Common myeloid progenitor, CD34-positive (primary cell): ENCODE results near the gene CCHCR1.

Experiments
- CTCF ChIA-PET: fragments of 350-600 bp; sonication (Branson Sonifier 250); formaldehyde crosslinking; loops from one replicate; lab custom pipeline; 2021; ENCODE audit warnings: antibody characterized with exemption; lab: Charles Lee
- POLR2A ChIA-PET: fragments of 350-600 bp; sonication (Branson Sonifier 250); formaldehyde crosslinking; loops from one replicate; lab custom pipeline; 2021; ENCODE audit warnings: antibody characterized with exemption; lab: Charles Lee
- DNase-seq, 3 donors: peaks; one replicate each; pipeline versions ENCODE4 v3.0.0 to v3.0.0-alpha.2; 2013
- H3K27ac ChIP-seq, 2 experiments: 1 replicate in 1 of 2; 2 replicates in 1 of 2; pipeline ENCODE4 v1.7.0; 2013; ENCODE audit warnings: inconsistent platforms in 2 of 2, low read length in 2 of 2, mild to moderate bottlenecking in 2 of 2, low read depth in 1 of 2, moderate library complexity in 1 of 2; ENCODE audit not compliant: severe bottlenecking in 2 of 2, insufficient read depth in 1 of 2, poor library complexity in 1 of 2
- H3K27me3 ChIP-seq, 5 experiments: replicated peaks in 2 of 5; 1 replicate in 3 of 5; 2 replicates in 2 of 5; pipeline versions ENCODE4 v1.6.1 to v1.7.0; 2013; ENCODE audit warnings: low read length in 4 of 5, mild to moderate bottlenecking in 2 of 5, moderate library complexity in 2 of 5, inconsistent platforms in 1 of 5; ENCODE audit not compliant: insufficient read depth in 5 of 5, control insufficient read depth in 4 of 5
- H3K36me3 ChIP-seq, 4 experiments: 1 replicate in 2 of 4; 2 replicates in 2 of 4; pipeline versions ENCODE4 v1.6.1 to v1.7.0; 2013; ENCODE audit warnings: low read length in 3 of 4, control low read depth in 1 of 4, mild to moderate bottlenecking in 1 of 4; ENCODE audit not compliant: control insufficient read depth in 4 of 4, insufficient read depth in 4 of 4
- H3K4me1 ChIP-seq, 4 experiments: 1 replicate in 3 of 4; 2 replicates in 1 of 4; pipeline versions ENCODE4 v1.6.1 to v1.7.1; 2013; ENCODE audit warnings: low read length in 3 of 4, mild to moderate bottlenecking in 3 of 4, control low read depth in 1 of 4, inconsistent platforms in 1 of 4, moderate library complexity in 1 of 4; ENCODE audit not compliant: control insufficient read depth in 4 of 4, insufficient read depth in 4 of 4; ENCODE audit errors: control extremely low read depth in 1 of 4
- H3K4me3 ChIP-seq, 7 experiments: 1 replicate in 4 of 7; 2 replicates in 3 of 7; pipeline versions ENCODE4 v1.5.1 to v1.7.0; 2013; ENCODE audit warnings: mild to moderate bottlenecking in 7 of 7, low read length in 6 of 7, moderate library complexity in 6 of 7, inconsistent platforms in 2 of 7, low read depth in 2 of 7, control low read depth in 1 of 7; ENCODE audit not compliant: insufficient read depth in 4 of 7, control insufficient read depth in 1 of 7; ENCODE audit errors: extremely low read depth in 1 of 7
- H3K9me3 ChIP-seq, 5 experiments: 1 replicate in 4 of 5; 2 replicates in 1 of 5; pipeline versions ENCODE4 v1.6.1 to v1.7.1; 2013; ENCODE audit warnings: low read length in 4 of 5, mild to moderate bottlenecking in 2 of 5, inconsistent platforms in 1 of 5, low read depth in 1 of 5, moderate library complexity in 1 of 5; ENCODE audit not compliant: control insufficient read depth in 4 of 5, insufficient read depth in 2 of 5; ENCODE audit errors: control extremely low read depth in 1 of 5
- WGBS: methylation state at CpG from one replicate; pipeline ENCODE4 v1.1.5; 2013; ENCODE audit not compliant: insufficient coverage; 5-methylcytosine and 5-hydroxymethylcytosine counted together

Gene CCHCR1

DNA sequence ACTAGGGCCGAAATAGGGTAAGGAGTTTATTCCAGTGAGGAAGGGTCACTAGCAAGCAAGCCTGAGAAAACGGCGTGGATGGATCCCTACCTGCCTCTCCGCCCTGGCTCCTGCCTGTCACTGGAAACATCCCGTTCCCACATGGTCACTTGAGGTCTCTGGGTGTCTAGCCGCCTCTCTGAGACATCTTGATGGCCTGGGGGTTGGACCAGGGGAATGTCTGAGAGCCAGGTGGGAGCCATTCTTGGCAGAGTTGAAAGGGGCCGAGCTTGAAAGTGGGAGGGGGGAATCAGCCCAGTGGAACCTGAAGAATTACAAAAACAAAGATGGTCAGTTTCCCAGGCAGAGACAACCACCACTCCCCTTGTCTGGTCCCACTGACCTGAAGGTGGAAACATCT is 961 bp downstream of the CCHCR1 start:
- 97% methylated on average over 4 of the region's 7 CpGs for WGBS
- Histone ChIP-seq H3K9me3 (no peaks in the 10 kb centered on the region), H3K27ac (no peak overlapping the region), H3K4me1 (peaks cover 2 to 23% (median 20%) of the 10 kb centered on the region in 4 experiments), H3K27me3 (no peaks in the 10 kb centered on the region), H3K4me3 (no peak overlapping the region), H3K36me3 (peaks cover 4 to 26% (median 19%) of the 10 kb centered on the region in 4 experiments)
- ChIA-PET CTCF (interaction anchor here (1.5 to 2.8 kb wide), 3 partner anchors 9 to 18 kb away, joined by 4 to 9 read pairs (median 6); partner anchors contain the start of gene PSORS1C2), POLR2A (no interaction called here)
- no peak for DNase-seq

DNA sequence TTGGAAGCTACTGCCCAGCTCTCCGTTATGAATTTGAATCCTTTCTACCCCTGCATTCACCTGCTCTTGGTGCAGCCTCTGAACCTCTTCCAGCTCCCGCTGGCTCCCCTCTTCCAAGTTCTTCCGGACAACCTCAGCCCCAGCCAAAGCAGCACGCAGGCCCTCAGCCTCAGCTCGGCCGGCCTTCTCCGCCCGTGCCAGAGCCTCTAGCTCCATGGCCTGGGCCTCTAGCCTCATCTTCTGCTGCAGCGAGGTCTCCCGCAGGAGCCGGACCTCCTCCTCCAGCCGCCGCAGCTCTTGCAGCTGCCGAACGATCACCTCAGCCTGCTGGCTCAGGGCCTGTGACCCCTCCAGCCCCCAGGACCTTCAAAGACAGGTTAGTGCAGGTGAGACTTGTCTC is 3.2 kb downstream of the CCHCR1 start:
- Histone ChIP-seq H3K27ac (no peak overlapping the region), H3K36me3 (peaks cover 4 to 34% (median 29%) of the 10 kb centered on the region in 4 experiments), H3K27me3 (no peaks in the 10 kb centered on the region), H3K4me3 (no peak overlapping the region), H3K4me1 (peaks cover 2 to 16% (median 15%) of the 10 kb centered on the region in 4 experiments), H3K9me3 (no peaks in the 10 kb centered on the region)
- ChIA-PET CTCF (interaction anchor here (0.6 to 2.8 kb wide), 2 partner anchors 16 to 40 kb away, joined by 3 to 9 read pairs; partner anchors contain the start of gene PSORS1C2), POLR2A (no interaction called here)
- DNase-seq = no peak
- 81% methylated on average over 11 of the region's 15 CpGs for WGBS

DNA sequence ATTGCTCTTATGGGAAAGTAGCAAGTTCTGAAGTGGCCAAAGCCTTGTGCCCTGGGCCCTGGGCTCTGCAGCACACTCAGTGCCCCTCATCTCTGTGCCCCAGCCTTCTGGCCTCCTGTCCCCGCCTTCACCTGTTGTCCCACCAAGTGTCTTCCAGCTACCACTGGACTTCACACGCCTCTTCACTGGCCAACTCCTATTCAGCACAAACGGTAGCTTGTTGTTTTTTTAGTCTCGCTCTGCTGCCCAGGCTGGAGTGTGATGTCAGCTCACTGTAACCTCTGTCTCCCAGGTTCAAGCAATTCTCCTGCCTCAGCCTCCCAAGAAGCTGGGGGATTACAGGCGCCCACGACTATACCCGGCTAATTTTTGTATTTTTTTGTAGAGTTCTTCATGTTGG is 4.8 kb downstream of the CCHCR1 start:
- POLR2A ChIA-PET = no interaction called here
- peaks cover 0 to 6% (median 5%) of the 10 kb centered on the region in 4 experiments for H3K4me1 ChIP-seq
- H3K4me3 ChIP-seq = no peak overlapping the region
- H3K9me3 ChIP-seq = no peaks in the 10 kb centered on the region
- no peaks in the 10 kb centered on the region for H3K27me3 ChIP-seq
- peaks cover 4 to 45% (median 31%) of the 10 kb centered on the region in 4 experiments for H3K36me3 ChIP-seq
- no peak for DNase-seq
- CTCF ChIA-PET = no interaction called here
- 100% methylated on average over 7 of the region's 7 CpGs for WGBS
- H3K27ac ChIP-seq = no peak overlapping the region

DNA sequence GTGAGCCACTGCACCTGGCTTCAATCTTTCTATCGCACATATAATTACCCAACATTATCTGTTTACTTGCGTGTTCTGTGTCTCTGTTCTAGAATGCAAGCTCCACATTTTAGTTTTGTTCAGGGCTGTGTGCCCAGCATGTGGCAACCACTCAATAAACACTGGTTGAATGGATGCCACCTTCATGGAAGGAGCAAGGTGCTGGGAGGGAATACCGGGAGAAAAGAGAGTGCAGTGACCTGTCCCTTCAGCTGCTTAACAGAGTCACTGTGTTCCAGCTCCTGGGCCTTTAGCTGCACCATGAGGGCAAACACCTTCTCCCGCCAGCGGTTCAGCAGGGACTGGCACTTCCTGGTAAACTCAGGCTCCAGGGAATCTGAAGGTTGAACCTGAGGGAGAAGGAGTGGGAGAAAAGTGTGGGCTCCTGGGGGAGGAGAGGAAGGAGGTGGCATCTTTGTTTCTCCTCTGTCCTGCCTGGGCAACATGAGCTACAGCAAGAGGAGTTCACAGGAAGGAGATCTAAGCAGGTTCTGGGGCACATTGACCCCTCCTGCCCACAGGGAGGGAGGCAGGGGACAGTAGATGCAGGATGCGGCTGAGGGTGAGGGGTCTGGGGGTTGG is 7.7 kb downstream of the CCHCR1 start:
- POLR2A ChIA-PET = no interaction called here
- no peak overlapping the region for H3K27ac ChIP-seq
- no peaks in the 10 kb centered on the region for H3K9me3 ChIP-seq
- DNase-seq = no peak
- WGBS = 98% methylated on average over 6 of the region's 6 CpGs
- CTCF ChIA-PET = interaction anchor here (1.1 to 1.6 kb wide), 2 partner anchors 9 to 217 kb away, joined by 3 to 4 read pairs; partner anchors contain the start of gene TCF19
- no peaks in the 10 kb centered on the region for H3K27me3 ChIP-seq
- peaks cover 4 to 47% (median 29%) of the 10 kb centered on the region in 4 experiments for H3K36me3 ChIP-seq
- no peak overlapping the region for H3K4me3 ChIP-seq
- no peaks in the 10 kb centered on the region for H3K4me1 ChIP-seq

DNA sequence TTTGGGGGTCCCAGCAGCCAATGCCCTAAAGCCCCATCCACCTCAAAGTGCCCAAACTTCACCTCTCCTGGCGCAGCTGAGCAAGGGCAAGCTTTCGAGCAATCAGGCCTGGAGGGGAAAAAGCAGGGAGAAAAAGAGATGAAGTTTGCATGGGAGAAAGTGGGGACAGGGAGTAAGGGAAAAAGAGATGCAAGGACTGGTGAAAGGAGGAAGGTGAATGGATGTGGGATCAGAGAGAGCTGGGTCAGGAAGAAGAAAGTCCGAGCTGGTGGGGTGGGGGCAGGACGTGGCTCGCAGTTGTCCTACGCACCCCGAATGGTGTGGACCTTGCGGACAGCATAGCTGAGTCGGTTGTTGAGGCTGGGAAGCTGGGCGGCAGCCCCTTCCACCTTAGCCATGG is 12.2 kb downstream of the CCHCR1 start:
- H3K4me1 ChIP-seq = no peaks in the 10 kb centered on the region
- no peaks in the 10 kb centered on the region for H3K9me3 ChIP-seq
- no peak for DNase-seq
- H3K27me3 ChIP-seq = no peaks in the 10 kb centered on the region
- CTCF ChIA-PET = interaction anchor here (0.7 to 1.2 kb wide), 2 partner anchors 18 to 47 kb away, joined by 3 read pairs; no protein-coding TSS in a partner anchor
- 100% methylated on average over 9 of the region's 10 CpGs for WGBS
- peaks cover 3 to 53% (median 30%) of the 10 kb centered on the region in 4 experiments for H3K36me3 ChIP-seq
- H3K27ac ChIP-seq = no peak overlapping the region
- POLR2A ChIA-PET = no interaction called here
- no peak overlapping the region for H3K4me3 ChIP-seq

DNA sequence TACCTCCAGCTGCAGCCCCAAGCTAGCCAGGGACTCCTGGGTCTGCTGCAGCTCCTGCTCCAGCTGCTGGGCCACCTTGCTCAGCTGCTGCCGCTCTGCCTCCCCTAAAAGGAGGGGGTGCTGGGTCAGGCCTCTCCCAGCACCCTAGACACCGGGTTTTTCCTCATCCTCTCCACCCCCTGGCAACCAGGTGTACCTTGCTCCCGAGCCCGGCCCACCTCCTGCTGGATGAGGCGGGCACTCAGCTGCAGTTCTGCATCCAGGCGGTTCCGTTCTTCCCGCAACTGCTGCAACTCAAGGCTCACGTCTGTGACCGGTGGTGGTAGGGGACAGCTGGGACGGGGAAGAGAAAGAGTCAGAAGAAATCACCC is 12.6 kb downstream of the CCHCR1 start:
- no peaks in the 10 kb centered on the region for H3K27me3 ChIP-seq
- no peak for DNase-seq
- no peaks in the 10 kb centered on the region for H3K4me1 ChIP-seq
- CTCF ChIA-PET = interaction anchor here (0.7 to 2.1 kb wide), 3 partner anchors 19 to 52 kb away, joined by 3 to 6 read pairs (median 3); no protein-coding TSS in a partner anchor
- no peaks in the 10 kb centered on the region for H3K9me3 ChIP-seq
- H3K27ac ChIP-seq = no peak overlapping the region
- POLR2A ChIA-PET = no interaction called here
- WGBS = 73% methylated on average over 6 of the region's 11 CpGs
- no peak overlapping the region for H3K4me3 ChIP-seq
- H3K36me3 ChIP-seq = peaks cover 3 to 49% (median 26%) of the 10 kb centered on the region in 4 experiments

DNA sequence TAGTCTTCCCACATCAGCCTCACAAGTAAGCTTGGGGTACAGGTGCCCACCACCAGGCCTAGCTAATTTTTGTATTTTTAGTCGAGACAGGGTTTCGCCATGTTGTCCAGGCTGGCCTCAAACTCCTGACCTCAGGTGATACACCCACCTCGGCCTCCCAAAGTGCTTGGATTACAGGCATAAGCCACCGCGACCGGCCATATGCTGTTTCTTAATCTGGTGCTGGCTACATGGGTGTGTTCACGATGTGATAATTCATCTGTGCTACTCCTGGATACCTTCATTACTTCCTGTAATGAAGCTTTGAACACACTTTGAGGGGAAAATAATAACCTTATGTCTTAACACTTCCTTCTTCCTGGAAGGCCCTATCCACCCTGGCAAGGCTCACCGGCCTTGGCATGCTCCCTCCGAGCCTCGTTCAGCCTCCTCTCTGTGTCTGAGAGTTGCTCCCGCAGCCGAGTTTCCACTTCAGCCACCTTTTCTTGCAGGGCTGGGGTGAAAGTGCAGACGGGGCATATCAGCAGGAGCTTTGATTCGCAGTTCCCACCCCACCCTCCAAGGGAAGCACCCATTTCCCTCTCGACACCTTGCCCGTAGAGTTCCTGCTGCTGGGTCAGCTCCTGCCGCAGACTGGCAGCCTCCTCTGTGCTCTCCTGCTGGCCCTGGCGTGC is 13.2 kb downstream of the CCHCR1 start:
- POLR2A ChIA-PET = no interaction called here
- CTCF ChIA-PET = interaction anchor here (1.1 to 2.1 kb wide), 2 partner anchors 13 to 53 kb away, joined by 4 to 6 read pairs; partner anchors contain the start of gene CCHCR1
- no peaks in the 10 kb centered on the region for H3K9me3 ChIP-seq
- H3K27me3 ChIP-seq = no peaks in the 10 kb centered on the region
- no peak overlapping the region for H3K4me3 ChIP-seq
- DNase-seq = no peak
- no peaks in the 10 kb centered on the region for H3K4me1 ChIP-seq
- peaks cover 3 to 44% (median 23%) of the 10 kb centered on the region in 4 experiments for H3K36me3 ChIP-seq
- 97% methylated on average over 17 of the region's 18 CpGs for WGBS
- H3K27ac ChIP-seq = no peak overlapping the region
